NB4 (cell line): ENCODE data around the gene ZNF407.

Experiments
- DNase-seq: peaks from one replicate; pipeline ENCODE4 v3.0.0; 2010; ENCODE audit warnings: low read depth
- H3K4me3 ChIP-seq: one replicate; pipeline ENCODE4 v1.5.1; 2011; ENCODE audit warnings: mild to moderate bottlenecking, low read depth, low read length, moderate library complexity
- MYC ChIP-seq: IDR thresholded peaks from 2 replicates; pipeline ENCODE4 v1.6.1; 2011; ENCODE audit warnings: low read depth, low read length
- POLR2A ChIP-seq: IDR thresholded peaks from 2 replicates; pipeline ENCODE4 v1.6.1; 2011; ENCODE audit warnings: mild to moderate bottlenecking; ENCODE audit not compliant: insufficient read length; ENCODE audit errors: extremely low read depth
- TF ChIP-seq, protein P1 (sequence below): IDR thresholded peaks from 2 replicates; pipeline ENCODE4 v1.6.1; 2011; ENCODE audit warnings: low read depth, low read length
- TF ChIP-seq, protein P2 (sequence below): IDR thresholded peaks from one replicate; pipeline ENCODE4 v1.5.1; 2012; ENCODE audit warnings: low read depth, low read length

ZNF407 gene

DNA sequence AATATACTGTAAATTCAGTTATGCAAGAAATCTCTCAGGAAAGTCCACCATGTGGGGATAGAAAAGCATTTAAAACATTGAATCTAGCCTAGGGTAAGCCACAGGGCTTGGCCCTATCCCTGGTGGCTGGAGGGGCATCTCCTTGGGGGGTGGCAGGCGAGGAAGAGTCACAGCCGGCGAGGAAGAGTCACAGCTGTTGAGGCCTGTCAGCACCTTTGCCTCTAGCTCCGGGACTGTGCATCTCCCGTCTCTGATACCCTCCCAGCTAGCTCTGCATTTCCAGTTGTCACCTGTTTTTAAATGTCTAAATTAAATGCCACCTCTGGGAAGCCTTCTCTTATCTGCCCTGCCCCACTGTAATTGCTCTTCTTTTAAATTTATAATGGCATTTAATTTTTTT, 276.7 kb downstream of the ZNF407 start:
- TF ChIP-seq, protein P1, sequence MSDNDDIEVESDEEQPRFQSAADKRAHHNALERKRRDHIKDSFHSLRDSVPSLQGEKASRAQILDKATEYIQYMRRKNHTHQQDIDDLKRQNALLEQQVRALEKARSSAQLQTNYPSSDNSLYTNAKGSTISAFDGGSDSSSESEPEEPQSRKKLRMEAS = no peak
- TF ChIP-seq, protein P2, sequence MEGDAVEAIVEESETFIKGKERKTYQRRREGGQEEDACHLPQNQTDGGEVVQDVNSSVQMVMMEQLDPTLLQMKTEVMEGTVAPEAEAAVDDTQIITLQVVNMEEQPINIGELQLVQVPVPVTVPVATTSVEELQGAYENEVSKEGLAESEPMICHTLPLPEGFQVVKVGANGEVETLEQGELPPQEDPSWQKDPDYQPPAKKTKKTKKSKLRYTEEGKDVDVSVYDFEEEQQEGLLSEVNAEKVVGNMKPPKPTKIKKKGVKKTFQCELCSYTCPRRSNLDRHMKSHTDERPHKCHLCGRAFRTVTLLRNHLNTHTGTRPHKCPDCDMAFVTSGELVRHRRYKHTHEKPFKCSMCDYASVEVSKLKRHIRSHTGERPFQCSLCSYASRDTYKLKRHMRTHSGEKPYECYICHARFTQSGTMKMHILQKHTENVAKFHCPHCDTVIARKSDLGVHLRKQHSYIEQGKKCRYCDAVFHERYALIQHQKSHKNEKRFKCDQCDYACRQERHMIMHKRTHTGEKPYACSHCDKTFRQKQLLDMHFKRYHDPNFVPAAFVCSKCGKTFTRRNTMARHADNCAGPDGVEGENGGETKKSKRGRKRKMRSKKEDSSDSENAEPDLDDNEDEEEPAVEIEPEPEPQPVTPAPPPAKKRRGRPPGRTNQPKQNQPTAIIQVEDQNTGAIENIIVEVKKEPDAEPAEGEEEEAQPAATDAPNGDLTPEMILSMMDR = no peak
- no peak for TF ChIP-seq MYC
- no peak for TF ChIP-seq POLR2A
- H3K4me3 ChIP-seq = no peak overlapping the region
- DNase-seq = no peak

DNA sequence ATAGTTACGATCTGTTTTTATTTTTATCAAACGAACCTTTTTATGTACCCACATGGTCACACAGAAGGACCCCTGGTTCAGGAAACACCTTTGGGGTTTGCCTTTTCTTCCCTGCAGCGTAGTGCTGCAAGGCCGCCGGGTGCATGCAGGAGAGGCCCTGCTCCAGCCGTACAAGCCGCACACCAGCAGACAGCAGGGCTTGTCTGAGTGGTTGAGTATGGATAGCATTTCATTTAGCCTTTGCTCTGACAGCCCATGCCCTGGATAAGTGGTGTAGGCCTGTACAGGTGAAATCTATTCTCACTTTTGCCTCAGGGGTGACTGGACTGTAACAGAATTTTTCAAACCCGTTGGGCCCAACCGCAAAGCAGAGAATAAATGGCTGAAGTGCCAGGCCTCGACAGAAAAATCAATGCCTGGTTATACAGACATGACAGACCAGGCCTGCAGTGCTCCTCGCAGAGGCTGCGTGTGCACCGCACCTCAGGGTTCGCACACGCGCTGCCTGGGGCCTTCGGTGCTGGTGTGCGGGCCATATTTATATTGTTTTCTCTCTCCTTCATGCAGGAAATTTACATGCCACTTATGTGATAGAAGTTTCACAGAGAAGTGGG, 279.1 kb downstream of the ZNF407 start:
- no peak overlapping the region for H3K4me3 ChIP-seq
- no peak for DNase-seq
- TF ChIP-seq, protein P1 = no peak
- TF ChIP-seq, protein P2 = no peak
- TF ChIP-seq MYC = no peak
- TF ChIP-seq POLR2A = no peak

DNA sequence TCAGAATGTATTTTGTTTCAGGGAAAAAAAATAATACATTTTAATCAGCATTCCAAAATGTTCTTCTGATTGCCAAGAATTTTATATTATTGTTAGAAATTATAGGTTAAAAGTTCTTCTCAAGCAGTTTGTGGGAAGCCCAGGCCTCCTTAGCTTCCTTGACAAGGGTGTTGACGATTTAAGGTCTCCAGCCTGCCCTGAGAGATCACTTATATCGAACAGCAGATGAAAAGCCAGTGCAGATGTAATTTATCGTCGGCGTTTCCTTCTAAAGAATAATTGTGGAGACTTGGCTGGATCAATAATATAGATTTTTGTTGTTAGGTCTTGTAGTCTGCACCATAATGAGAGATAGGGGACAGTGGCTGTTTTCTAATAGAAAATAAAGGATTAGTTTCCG, 280.6 kb downstream of the ZNF407 start:
- DNase-seq = no peak
- TF ChIP-seq, protein P2 = no peak
- TF ChIP-seq, protein P1 = no peak
- TF ChIP-seq POLR2A = no peak
- TF ChIP-seq MYC = no peak
- H3K4me3 ChIP-seq = no peak overlapping the region

DNA sequence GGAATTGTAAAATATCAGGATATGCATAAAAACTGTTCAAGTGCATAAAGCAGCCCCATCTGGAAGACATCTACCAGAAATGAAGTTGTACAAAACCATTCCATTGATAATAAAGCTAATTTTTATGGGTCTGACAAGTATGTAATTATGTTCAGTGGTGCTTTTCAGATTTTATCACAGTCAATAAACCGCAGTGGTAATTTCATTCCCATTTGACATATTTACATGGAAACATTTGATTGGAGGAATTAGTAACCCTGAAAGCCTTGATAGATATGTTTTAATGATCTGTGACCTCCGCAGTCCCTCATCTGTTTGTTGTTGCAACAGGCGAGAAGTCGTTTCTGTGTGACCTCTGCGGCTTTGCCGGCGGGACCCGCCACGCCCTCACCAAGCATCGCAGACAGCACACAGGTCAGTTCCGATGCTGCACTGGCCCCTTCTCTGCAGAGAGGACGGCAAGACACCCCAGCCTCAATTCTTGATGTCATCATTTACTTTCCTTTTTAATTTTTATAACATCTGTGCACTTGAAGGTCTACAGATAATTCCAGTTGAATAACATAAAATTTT, 283.1 kb downstream of the ZNF407 start:
- no peak for DNase-seq
- TF ChIP-seq, protein P1 = no peak
- no peak for TF ChIP-seq POLR2A
- no peak overlapping the region for H3K4me3 ChIP-seq

DNA sequence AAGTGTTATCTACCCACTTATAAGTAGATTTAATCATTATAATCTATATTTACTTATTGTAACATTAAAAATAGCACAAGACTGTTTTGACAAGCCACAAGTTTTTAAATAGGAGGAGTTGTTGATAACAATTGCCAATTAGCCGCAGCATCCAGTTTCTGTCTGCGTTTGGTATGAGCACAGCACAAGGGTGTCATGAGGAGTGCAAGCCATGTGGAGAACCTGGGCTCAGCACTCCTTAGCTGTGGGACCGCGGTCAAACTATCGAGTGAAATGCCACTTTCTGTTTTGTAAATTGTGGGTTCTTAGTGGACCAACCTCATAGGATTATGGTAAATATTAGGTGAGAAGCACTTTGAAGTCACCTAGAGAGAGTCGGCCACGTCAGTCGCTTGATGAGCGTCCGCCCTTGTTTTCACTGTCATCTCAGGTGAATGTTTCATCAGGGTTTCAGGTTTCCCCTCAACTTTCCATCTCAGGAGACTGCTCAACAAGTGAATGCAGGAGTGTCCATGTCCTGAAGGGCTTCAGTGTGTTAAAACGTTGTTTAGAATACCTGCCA, 294.5 kb downstream of the ZNF407 start:
- TF ChIP-seq, protein P2 = no peak
- no peak for DNase-seq
- H3K4me3 ChIP-seq = no peak overlapping the region

DNA sequence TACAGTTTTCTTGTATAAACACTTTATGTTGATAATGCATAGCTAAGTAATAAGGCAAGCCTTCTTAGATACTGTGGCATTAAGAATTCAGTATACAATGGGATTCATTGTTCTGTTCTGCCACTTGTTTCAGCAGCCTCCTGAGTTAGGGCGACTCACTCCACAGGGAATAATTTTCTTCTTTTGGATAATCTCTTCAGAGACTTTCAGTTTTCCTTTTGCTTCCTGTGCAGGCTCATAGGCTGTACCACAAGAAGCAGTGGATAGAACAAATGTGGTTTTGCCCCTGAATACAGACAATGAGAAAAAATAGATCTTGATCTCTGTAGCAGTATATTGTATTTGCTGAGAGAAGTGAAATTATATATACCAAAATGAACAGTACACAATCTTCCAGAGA, 298.0 kb downstream of the ZNF407 start:
- H3K4me3 ChIP-seq = no peak overlapping the region
- no peak for DNase-seq
- TF ChIP-seq, protein P2 = no peak
- TF ChIP-seq, protein P1 = no peak
- TF ChIP-seq POLR2A = no peak
- no peak for TF ChIP-seq MYC
